DOHH2 (cell line): Measurements from ENCODE around the gene ARID3C.

Source experiments
- EZH2phosphoT487 ChIP-seq: fragments of 200-600 bp; sonication (generic); IDR thresholded peaks from 2 replicates; pipeline ENCODE4 v1.6.1; 2017; ENCODE audit warnings: borderline replicate concordance, mild to moderate bottlenecking, antibody characterized with exemption, low read length, moderate library complexity, mixed read lengths
- TF ChIP-seq, protein P1 (sequence below): fragments of 200-600 bp; sonication (generic); IDR thresholded peaks from one replicate; pipeline ENCODE4 v1.5.1; 2014; ENCODE audit warnings: antibody characterized with exemption, mild to moderate bottlenecking, low read depth, low read length; ENCODE audit not compliant: poor library complexity, severe bottlenecking

DNA sequence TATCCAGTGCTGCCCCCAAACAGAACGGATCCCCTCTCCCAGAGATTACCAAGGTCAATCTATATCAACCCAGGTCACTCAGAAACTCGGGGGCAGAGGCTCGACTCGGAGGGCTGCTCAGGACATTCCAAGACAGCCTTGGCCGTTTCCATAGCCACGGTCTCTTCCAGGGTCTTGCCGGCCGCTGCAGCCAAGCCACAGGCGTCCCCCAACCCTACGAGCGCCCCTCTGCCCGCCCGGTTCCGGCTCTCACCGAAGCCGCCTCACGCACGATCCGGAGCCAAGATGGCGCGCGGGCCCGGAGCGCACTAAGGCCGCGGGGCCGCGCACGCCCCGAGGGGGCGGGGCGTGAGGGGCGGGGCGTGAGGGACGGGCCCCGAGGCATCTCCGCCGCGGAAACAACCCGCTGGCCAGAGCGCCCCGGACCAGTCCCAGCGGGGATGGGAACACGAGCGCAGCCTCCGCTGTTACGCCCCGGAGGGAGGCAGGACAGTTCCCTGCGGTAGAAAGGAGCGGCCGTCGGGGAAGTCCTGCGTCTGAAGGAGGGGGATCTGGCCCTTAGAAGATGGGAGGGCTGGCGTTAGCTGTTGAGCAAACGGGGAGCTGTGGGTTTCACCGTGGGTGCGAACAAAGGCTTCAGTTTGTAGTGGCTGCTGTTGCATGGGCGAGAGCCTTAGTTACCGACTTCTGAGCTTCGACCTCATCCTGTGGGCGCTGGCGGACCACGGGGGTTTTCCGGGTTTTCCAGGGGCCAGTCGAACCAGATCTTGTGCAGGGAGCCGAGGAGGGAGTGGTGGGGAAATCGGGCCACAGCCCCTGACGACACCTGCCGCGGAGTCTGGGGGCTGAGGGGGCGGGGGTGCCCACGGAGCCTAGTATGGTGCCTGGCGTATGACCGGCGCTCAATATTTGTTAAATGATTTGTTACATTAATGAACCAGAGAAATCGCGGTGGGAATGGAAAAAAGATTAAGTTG, 16.8 kb downstream of the ARID3C start, which contains the start of gene RPP25L:
- TF ChIP-seq, protein P1, sequence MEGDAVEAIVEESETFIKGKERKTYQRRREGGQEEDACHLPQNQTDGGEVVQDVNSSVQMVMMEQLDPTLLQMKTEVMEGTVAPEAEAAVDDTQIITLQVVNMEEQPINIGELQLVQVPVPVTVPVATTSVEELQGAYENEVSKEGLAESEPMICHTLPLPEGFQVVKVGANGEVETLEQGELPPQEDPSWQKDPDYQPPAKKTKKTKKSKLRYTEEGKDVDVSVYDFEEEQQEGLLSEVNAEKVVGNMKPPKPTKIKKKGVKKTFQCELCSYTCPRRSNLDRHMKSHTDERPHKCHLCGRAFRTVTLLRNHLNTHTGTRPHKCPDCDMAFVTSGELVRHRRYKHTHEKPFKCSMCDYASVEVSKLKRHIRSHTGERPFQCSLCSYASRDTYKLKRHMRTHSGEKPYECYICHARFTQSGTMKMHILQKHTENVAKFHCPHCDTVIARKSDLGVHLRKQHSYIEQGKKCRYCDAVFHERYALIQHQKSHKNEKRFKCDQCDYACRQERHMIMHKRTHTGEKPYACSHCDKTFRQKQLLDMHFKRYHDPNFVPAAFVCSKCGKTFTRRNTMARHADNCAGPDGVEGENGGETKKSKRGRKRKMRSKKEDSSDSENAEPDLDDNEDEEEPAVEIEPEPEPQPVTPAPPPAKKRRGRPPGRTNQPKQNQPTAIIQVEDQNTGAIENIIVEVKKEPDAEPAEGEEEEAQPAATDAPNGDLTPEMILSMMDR: no peak
- no peak for TF ChIP-seq EZH2phosphoT487
